H1 (cell line): Measurements from ENCODE around the gene MAN1A2. TPM values are rescaled to one million over a fixed set of nuclear protein-coding genes. Genes with fewer than 3 reads are reported as not detected.

ENCODE experiments used
- CTCF ChIA-PET: fragments of 300-600 bp; sonication (Branson Sonifier 250); formaldehyde crosslinking; loops from one replicate; lab custom pipeline; 2021; ENCODE audit not compliant: partially characterized antibody; lab: Charles Lee
- POLR2A ChIA-PET: fragments of 300-600 bp; sonication (Branson Sonifier 250); formaldehyde crosslinking; loops from one replicate; lab custom pipeline; 2021; ENCODE audit warnings: inconsistent platforms; ENCODE audit not compliant: partially characterized antibody; lab: Charles Lee
- DNase-seq, 2 experiments: peaks; one replicate each; pipeline versions ENCODE4 v3.0.0 to v3.0.0-alpha.2; 2010 to 2022; ENCODE audit warnings: low spot score in 2 of 2, low read depth in 1 of 2, mixed read lengths in 1 of 2
- FAIRE-seq: peaks from 2 replicates; lab custom pipeline; 2011; peaks lifted over from hg19 to GRCh38; lab: Jason Lieb, UNC
- H2AFZ ChIP-seq: 2 replicates; pipeline ENCODE4 v1.8.1; 2012; ENCODE audit warnings: low read length, inconsistent platforms
- H2AK5ac ChIP-seq: 2 replicates; pipeline ENCODE4 v1.6.1; 2013; ENCODE audit warnings: low read depth, low read length
- H2BK120ac ChIP-seq: replicated peaks from 2 replicates; pipeline ENCODE3; 2013; ENCODE audit warnings: low read depth, low read length, inconsistent platforms
- H2BK12ac ChIP-seq: 2 replicates; pipeline ENCODE4 v1.6.1; 2013; ENCODE audit warnings: low read depth, low read length
- H2BK15ac ChIP-seq: 2 replicates; pipeline ENCODE4 v1.6.1; 2013; ENCODE audit warnings: low read length
- H2BK20ac ChIP-seq: 2 replicates; pipeline ENCODE4 v1.6.1; 2013; ENCODE audit warnings: low read length
- H2BK5ac ChIP-seq: 2 replicates; pipeline ENCODE4 v1.6.1; 2013; ENCODE audit warnings: low read depth, low read length
- H3K14ac ChIP-seq: 2 replicates; pipeline ENCODE4 v1.6.1; 2013; ENCODE audit warnings: inconsistent platforms; ENCODE audit not compliant: insufficient read length
- H3K18ac ChIP-seq: 2 replicates; pipeline ENCODE4 v1.6.1; 2013; ENCODE audit warnings: low read length; ENCODE audit errors: extremely low read depth
- H3K23ac ChIP-seq: 2 replicates; pipeline ENCODE4 v1.6.1; 2013; ENCODE audit warnings: inconsistent platforms; ENCODE audit not compliant: insufficient read length
- H3K23me2 ChIP-seq: 2 replicates; pipeline ENCODE4 v1.6.1; 2013; ENCODE audit warnings: low read depth, low read length
- H3K27ac ChIP-seq: 2 replicates; pipeline ENCODE4 v1.6.1; 2011; ENCODE audit warnings: low read depth, low read length, inconsistent platforms
- H3K27me3 ChIP-seq, 4 experiments: replicated peaks in 1 of 4; 1 replicate in 1 of 4; 2 replicates in 3 of 4; pipeline versions ENCODE4 v1.6.1 to v1.8.1; 2011 to 2013; ENCODE audit warnings: low read length in 3 of 4, mild to moderate bottlenecking in 3 of 4, inconsistent platforms in 2 of 4, mixed read lengths in 2 of 4, moderate library complexity in 1 of 4; ENCODE audit not compliant: control insufficient read depth in 3 of 4, insufficient read depth in 3 of 4; ENCODE audit errors: extremely low read depth in 1 of 4
- H3K36me3 ChIP-seq, 4 experiments: 2 replicates each; pipeline versions ENCODE4 v1.6.1 to v1.8.1; 2011 to 2013; ENCODE audit warnings: mild to moderate bottlenecking in 4 of 4, low read length in 3 of 4, moderate library complexity in 2 of 4, control low read depth in 1 of 4, inconsistent platforms in 1 of 4; ENCODE audit not compliant: insufficient read depth in 4 of 4, control insufficient read depth in 2 of 4
- H3K4ac ChIP-seq: replicated peaks from 2 replicates; pipeline ENCODE3; 2013; ENCODE audit warnings: low read length, low read depth, mixed read lengths, inconsistent platforms; ENCODE audit not compliant: insufficient read length
- H3K4me1 ChIP-seq, 4 experiments: replicated peaks in 1 of 4; 1 replicate in 1 of 4; 2 replicates in 3 of 4; pipeline versions ENCODE4 v1.6.1 to v1.8.1; 2011 to 2013; ENCODE audit warnings: low read length in 3 of 4, inconsistent platforms in 2 of 4, mixed read lengths in 1 of 4; ENCODE audit not compliant: insufficient read depth in 4 of 4, control insufficient read depth in 3 of 4
- H3K4me2 ChIP-seq, 2 experiments: 2 replicates each; pipeline versions ENCODE4 v1.6.1 to v1.8.1; 2011 to 2013; ENCODE audit warnings: low read depth in 2 of 2, low read length in 2 of 2, control low read depth in 1 of 2, inconsistent platforms in 1 of 2, mild to moderate bottlenecking in 1 of 2; ENCODE audit not compliant: insufficient read depth in 1 of 2
- H3K4me3 ChIP-seq, 4 experiments: fragments of 200-600, 300-600 bp in 1 of 4; sonication (generic), shearing (Covaris generic), sonication (Bioruptor Twin) in 1 of 4; 2 replicates each; pipeline versions ENCODE4 v1.5.1 to v1.8.1; 2011 to 2016; ENCODE audit warnings: low read length in 4 of 4, low read depth in 3 of 4, control low read depth in 2 of 4, inconsistent platforms in 2 of 4, mild to moderate bottlenecking in 2 of 4, mixed read lengths in 1 of 4, moderate library complexity in 1 of 4; ENCODE audit not compliant: insufficient read depth in 2 of 4; ENCODE audit errors: extremely low read depth in 1 of 4
- H3K56ac ChIP-seq: replicated peaks from 2 replicates; pipeline ENCODE3; 2013; ENCODE audit warnings: low read depth, mild to moderate bottlenecking, mixed read lengths, low read length, inconsistent platforms; ENCODE audit not compliant: insufficient read length
- H3K79me1 ChIP-seq: 2 replicates; pipeline ENCODE4 v1.6.1; 2013; ENCODE audit warnings: low read depth, low read length, control low read depth
- H3K79me2 ChIP-seq, 2 experiments: 2 replicates each; pipeline versions ENCODE4 v1.6.1 to v1.8.1; 2012 to 2013; ENCODE audit warnings: low read length in 2 of 2, mild to moderate bottlenecking in 2 of 2, inconsistent platforms in 1 of 2; ENCODE audit not compliant: insufficient read depth in 2 of 2, control insufficient read depth in 1 of 2
- H3K9ac ChIP-seq, 4 experiments: replicated peaks in 1 of 4; 1 replicate in 1 of 4; 2 replicates in 3 of 4; pipeline versions ENCODE4 v1.6.1 to v1.8.1; 2011 to 2013; ENCODE audit warnings: low read depth in 3 of 4, low read length in 3 of 4, control low read depth in 2 of 4, mild to moderate bottlenecking in 2 of 4, moderate library complexity in 2 of 4, inconsistent platforms in 1 of 4; ENCODE audit errors: extremely low read depth in 1 of 4
- H3K9me3 ChIP-seq, 2 experiments: 2 replicates each; pipeline versions ENCODE4 v1.6.1 to v1.8.1; 2012 to 2013; ENCODE audit warnings: mild to moderate bottlenecking in 2 of 2, moderate library complexity in 2 of 2, control low read depth in 1 of 2, inconsistent platforms in 1 of 2, low read depth in 1 of 2, low read length in 1 of 2, mixed read lengths in 1 of 2; ENCODE audit not compliant: insufficient read depth in 2 of 2
- H4K20me1 ChIP-seq, 2 experiments: replicated peaks in 1 of 2; 2 replicates each; pipeline versions ENCODE3 to v1.8.1; 2011 to 2013; ENCODE audit warnings: inconsistent platforms in 2 of 2, low read length in 2 of 2, mild to moderate bottlenecking in 1 of 2; ENCODE audit not compliant: insufficient read depth in 2 of 2, control insufficient read depth in 1 of 2
- H4K5ac ChIP-seq: 2 replicates; pipeline ENCODE4 v1.6.1; 2013; ENCODE audit warnings: low read length, low read depth, mixed read lengths, inconsistent platforms; ENCODE audit not compliant: insufficient read length
- H4K8ac ChIP-seq: 2 replicates; pipeline ENCODE4 v1.8.0; 2013; ENCODE audit warnings: mild to moderate bottlenecking, moderate library complexity, low read length, inconsistent platforms; ENCODE audit not compliant: insufficient read depth; ENCODE audit errors: extremely low read depth
- H4K91ac ChIP-seq: replicated peaks from 2 replicates; pipeline ENCODE3; 2013; ENCODE audit warnings: low read length, mixed read lengths, inconsistent platforms; ENCODE audit not compliant: insufficient read length
- BACH1 ChIP-seq: IDR thresholded peaks from 2 replicates; pipeline ENCODE4 v1.6.1; 2012; ENCODE audit warnings: low read length, improper control_type of control experiment
- CREB1 ChIP-seq: IDR thresholded peaks from 2 replicates; pipeline ENCODE4 v1.6.1; 2012; ENCODE audit warnings: inconsistent platforms
- CTBP2 ChIP-seq: IDR thresholded peaks from 2 replicates; pipeline ENCODE4 v1.7.0; 2011; ENCODE audit warnings: borderline replicate concordance, mild to moderate bottlenecking, moderate library complexity, mixed read lengths, low read length; ENCODE audit not compliant: insufficient read depth, insufficient read length
- FOSL1 ChIP-seq: IDR thresholded peaks from 2 replicates; pipeline ENCODE4 v1.6.1; 2011; ENCODE audit warnings: mild to moderate bottlenecking, low read depth, low read length, moderate library complexity; ENCODE audit not compliant: insufficient read depth
- HDAC2 ChIP-seq, 2 experiments: fragments of 300-600 bp in 1 of 2; sonication (generic) in 1 of 2; IDR thresholded peaks; 2 replicates each; pipeline ENCODE4 v1.6.1; 2011 to 2012; ENCODE audit warnings: low read depth in 2 of 2, low read length in 2 of 2, mild to moderate bottlenecking in 2 of 2, moderate library complexity in 2 of 2, borderline replicate concordance in 1 of 2, inconsistent platforms in 1 of 2
- SP1 ChIP-seq: IDR thresholded peaks from 2 replicates; pipeline ENCODE4 v1.6.1; 2011; ENCODE audit warnings: low read depth, low read length
- SUZ12 ChIP-seq: fragments of 200-600 bp; sonication (generic); IDR thresholded peaks from 2 replicates; pipeline ENCODE4 v1.6.1; 2012; ENCODE audit warnings: mild to moderate bottlenecking, inconsistent platforms, low read length, moderate library complexity, mixed read lengths
- TCF12 ChIP-seq: IDR thresholded peaks from 2 replicates; pipeline ENCODE4 v1.6.1; 2011; ENCODE audit warnings: low read depth, mild to moderate bottlenecking, low read length
- WGBS, 2 experiments: shearing (Covaris generic) in 1 of 2; methylation state at CpG; one replicate each; pipeline versions ENCODE4 v1.1.6 to v1.1.7; 2013 to 2015; ENCODE audit warnings: low lambda C conversion rate in 2 of 2, mixed read lengths in 2 of 2, inconsistent platforms in 1 of 2, low coverage in 1 of 2, missing lambda C conversion rate in 1 of 2; ENCODE audit not compliant: insufficient replicate concordance in 2 of 2, insufficient coverage in 1 of 2, insufficient read length in 1 of 2; ENCODE audit errors: extremely low coverage in 1 of 2, missing lambda C conversion rate in 1 of 2; 5-methylcytosine and 5-hydroxymethylcytosine counted together
- polyA plus RNA-seq, 7 experiments: library from polyadenylated mRNA; depleted of rRNA in 3 of 7; stranded (reverse) in 5 of 7; unstranded in 2 of 7; fragments of >200 nt in 5 of 7; fragments of 200-250 nt in 2 of 7; gene quantifications; 1 replicate in 5 of 7; 2 replicates in 1 of 7; 4 replicates in 1 of 7; pipeline versions ENCODE4 v1.2.1 to v1.2.3, GENCODE V29; 2011 to 2013; ENCODE audit warnings: missing spikeins in 2 of 7, mixed read lengths in 2 of 7
- total RNA-seq: library from RNA; stranded (reverse); fragmentation: NEBNext Ultra II Directional; extraction: Animal tissue kit (Norgen Biotek cat#: 25700); gene quantifications from 2 replicates; pipeline ENCODE4 v1.2.1, GENCODE V29; 2021

MAN1A2 gene
- total and polyA plus RNA-seq, 2 of the 8 experiments (the other 6 are each of a cell fraction or from before 2014, with no cell fraction given) = 5.5 to 18.8 TPM

- CTCF ChIA-PET = interaction anchor here (1.0 to 5.0 kb wide), 2 partner anchors 37 to 182 kb away, joined by 3 to 25 read pairs; no protein-coding TSS in a partner anchor
- no peaks in the 10 kb centered on the region for H3K9me3 ChIP-seq
- no peak overlapping the region for H3K4me2 ChIP-seq
- H3K36me3 ChIP-seq = no peaks in the 10 kb centered on the region
- TF ChIP-seq BACH1 = no peak
- no peak for TF ChIP-seq FOSL1
- no peak for TF ChIP-seq SP1
- no peak for TF ChIP-seq TCF12
- TF ChIP-seq CREB1 = no peak
- TF ChIP-seq HDAC2 (IDR thresholded peaks at IDR 0.05; ENCODE audit: borderline replicate concordance in 1 of 2, low read depth in 2 of 2, low read length in 2 of 2) = no peak
- no peak for TF ChIP-seq SUZ12
- TF ChIP-seq CTBP2 = no peak
- DNase-seq (no peak), FAIRE-seq (no peak)
- WGBS, 2 experiments = 80% methylated on average over 4 of the region's 4 CpGs; no CpG with 5 or more reads in 1 of the 2 experiments
- no peak overlapping the region for H3K23ac ChIP-seq
- POLR2A ChIA-PET = no interaction called here
- no peak overlapping the region for H2AFZ ChIP-seq
- peak overlapping the region; percentile 32 for H3K4ac ChIP-seq
- no peak overlapping the region for H3K14ac ChIP-seq
- H3K79me1 ChIP-seq = no peaks in the 10 kb centered on the region
- H4K8ac ChIP-seq = no peak overlapping the region
- no peak overlapping the region for H3K27ac ChIP-seq
- no peaks in the 10 kb centered on the region for H3K23me2 ChIP-seq
- no peak overlapping the region for H4K5ac ChIP-seq
- no peaks in the 10 kb centered on the region for H3K79me2 ChIP-seq
- H2BK5ac ChIP-seq = no peak overlapping the region
- no peak overlapping the region for H2BK20ac ChIP-seq
- 0 out of 2 replicates have a peak overlapping the region, but pooled peaks have one; percentile 81 for H2BK15ac ChIP-seq
- H3K27me3 ChIP-seq = no peaks in the 10 kb centered on the region; a peak in 2 of 7 replicates
- no peak overlapping the region for H4K91ac ChIP-seq
- H3K18ac ChIP-seq = no peak overlapping the region
- no peak overlapping the region for H2BK120ac ChIP-seq
- no peak overlapping the region for H3K9ac ChIP-seq
- no peak overlapping the region for H3K56ac ChIP-seq
- no peaks in the 10 kb centered on the region for H4K20me1 ChIP-seq
- no peak overlapping the region for H2BK12ac ChIP-seq
- no peak overlapping the region for H3K4me3 ChIP-seq
- peaks cover 0 to 9% (median 1%) of the 10 kb centered on the region in 4 experiments; a peak in 2 of 7 replicates for H3K4me1 ChIP-seq
- no peak overlapping the region for H2AK5ac ChIP-seq
Measured at GRCh38 chr1:117572546-117572945, 205.3 kb downstream of the MAN1A2 start.
